ENCODE data around the gene FHIP1B. TPM values are rescaled to one million over a fixed set of nuclear protein-coding genes. Genes with fewer than 3 reads are reported as not detected.

Gene FHIP1B
- polyA plus RNA-seq, 1 donor from 2014 or later, result 36.0 TPM

DNA sequence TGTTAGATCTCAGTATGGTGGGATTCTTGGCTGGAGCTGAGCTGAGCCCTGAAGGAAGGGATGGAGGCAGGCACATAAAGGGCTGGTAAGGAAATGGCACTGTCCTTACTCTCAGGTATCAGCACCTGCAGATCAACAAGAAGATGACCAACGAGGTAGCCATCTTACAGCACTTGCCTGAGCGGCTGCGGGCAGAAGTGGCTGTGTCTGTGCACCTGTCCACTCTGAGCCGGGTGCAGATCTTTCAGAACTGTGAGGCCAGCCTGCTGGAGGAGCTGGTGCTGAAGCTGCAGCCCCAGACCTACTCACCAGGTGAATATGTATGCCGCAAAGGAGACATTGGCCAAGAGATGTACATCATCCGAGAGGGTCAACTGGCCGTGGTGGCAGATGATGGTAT is 6.9 kb upstream of the FHIP1B start:
- Histone ChIP-seq H3F3A (ENCODE audit: insufficient read depth, low read length, poor library complexity, severe bottlenecking) (no peaks in the 10 kb centered on the region), H3K9me3 (ENCODE audit: low read length) (no peaks in the 10 kb centered on the region), H3K4me2 (ENCODE audit: low read length) (no peak overlapping the region), H3K4me3 (ENCODE audit: low read length) (no peak overlapping the region), H3K9me2 (ENCODE audit: insufficient read depth, low read length) (no peaks in the 10 kb centered on the region), H3K9ac (ENCODE audit: low read length) (no peak overlapping the region), H3K36me3 (ENCODE audit: insufficient read depth, low read length) (no peaks in the 10 kb centered on the region), H3K79me2 (replicated peaks; ENCODE audit: insufficient read depth, low read length) (no peaks in the 10 kb centered on the region), H3K27me3 (ENCODE audit: insufficient read depth, low read depth, low read length) (no peaks in the 10 kb centered on the region), H2AFZ (ENCODE audit: low read depth, low read length) (no peak overlapping the region), H4K20me1 (ENCODE audit: insufficient read depth) (no peaks in the 10 kb centered on the region), H3K27ac (ENCODE audit: low read length) (no peak overlapping the region)
- TF ChIP-seq RAD21 (conservative IDR thresholded peaks at IDR 0.05) (no peak), EP300 (conservative IDR thresholded peaks at IDR 0.05; ENCODE audit: poor library complexity, severe bottlenecking) (no peak), POLR2AphosphoS5 (IDR thresholded peaks at IDR 0.05) (no peak), TAF1 (IDR thresholded peaks at IDR 0.05; ENCODE audit: low read depth) (no peak), REST (IDR thresholded peaks at IDR 0.05; ENCODE audit: borderline replicate concordance) (no peak), MXI1 (conservative IDR thresholded peaks at IDR 0.05; ENCODE audit: poor library complexity, severe bottlenecking) (no peak), SMC3 (conservative IDR thresholded peaks at IDR 0.05; ENCODE audit: poor library complexity) (no peak)

- no peak overlapping the region for H2AFZ ChIP-seq (ENCODE audit: low read depth, low read length)
- no peak overlapping the region for H3K9ac ChIP-seq (ENCODE audit: low read length)
- H4K20me1 ChIP-seq (ENCODE audit: insufficient read depth), result no peaks in the 10 kb centered on the region
- no peaks in the 10 kb centered on the region for H3K9me2 ChIP-seq (ENCODE audit: insufficient read depth, low read length)
- H3K36me3 ChIP-seq (ENCODE audit: insufficient read depth, low read length), result no peaks in the 10 kb centered on the region
- no peak for TF ChIP-seq EZH2 (IDR thresholded peaks at IDR 0.05; ENCODE audit: borderline replicate concordance, insufficient read depth, low read length, poor library complexity, severe bottlenecking)
- H3K4me3 ChIP-seq (ENCODE audit: low read length), result no peak overlapping the region
- no peaks in the 10 kb centered on the region for H3K27me3 ChIP-seq (ENCODE audit: insufficient read depth, low read depth, low read length)
- no peak overlapping the region for H3K4me2 ChIP-seq (ENCODE audit: low read length)
- no peak overlapping the region for H3K27ac ChIP-seq (ENCODE audit: low read length)
- H3K79me2 ChIP-seq (replicated peaks; ENCODE audit: insufficient read depth, low read length), result no peaks in the 10 kb centered on the region
- H3F3A ChIP-seq (ENCODE audit: insufficient read depth, low read length, poor library complexity, severe bottlenecking), result no peaks in the 10 kb centered on the region
- no peaks in the 10 kb centered on the region for H3K9me3 ChIP-seq (ENCODE audit: low read length)
Measured at GRCh38 chr11:6240781-6241180, 6.3 kb upstream of the FHIP1B start.

DNA sequence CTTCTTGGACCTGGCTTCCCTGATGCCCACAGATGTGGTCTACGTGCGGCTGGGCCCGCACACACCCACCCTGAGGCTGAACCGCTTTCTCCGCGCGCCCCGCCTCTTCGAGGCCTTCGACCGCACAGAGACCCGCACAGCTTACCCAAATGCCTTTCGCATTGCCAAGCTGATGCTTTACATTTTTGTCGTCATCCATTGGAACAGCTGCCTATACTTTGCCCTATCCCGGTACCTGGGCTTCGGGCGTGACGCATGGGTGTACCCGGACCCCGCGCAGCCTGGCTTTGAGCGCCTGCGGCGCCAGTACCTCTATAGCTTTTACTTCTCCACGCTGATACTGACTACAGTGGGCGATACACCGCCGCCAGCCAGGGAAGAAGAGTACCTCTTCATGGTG is 5.7 kb upstream of the FHIP1B start:
- H3K9me2 ChIP-seq (ENCODE audit: insufficient read depth, low read length), result no peaks in the 10 kb centered on the region
- H3K36me3 ChIP-seq (ENCODE audit: insufficient read depth, low read length), result no peaks in the 10 kb centered on the region
- no peaks in the 10 kb centered on the region for H3K9me3 ChIP-seq (ENCODE audit: low read length)
- no peak for TF ChIP-seq EZH2 (IDR thresholded peaks at IDR 0.05; ENCODE audit: borderline replicate concordance, insufficient read depth, low read length, poor library complexity, severe bottlenecking)
- TF ChIP-seq RAD21 (conservative IDR thresholded peaks at IDR 0.05), result no peak
- no peak overlapping the region for H3K27ac ChIP-seq (ENCODE audit: low read length)
- H3K79me2 ChIP-seq (replicated peaks; ENCODE audit: insufficient read depth, low read length), result no peaks in the 10 kb centered on the region
- no peaks in the 10 kb centered on the region for H3K27me3 ChIP-seq (ENCODE audit: insufficient read depth, low read depth, low read length)
- H3K4me3 ChIP-seq (ENCODE audit: low read length), result no peak overlapping the region
- H3K4me2 ChIP-seq (ENCODE audit: low read length), result no peak overlapping the region
- no peaks in the 10 kb centered on the region for H3F3A ChIP-seq (ENCODE audit: insufficient read depth, low read length, poor library complexity, severe bottlenecking)
- no peak overlapping the region for H2AFZ ChIP-seq (ENCODE audit: low read depth, low read length)
- H3K9ac ChIP-seq (ENCODE audit: low read length), result no peak overlapping the region
- H4K20me1 ChIP-seq (ENCODE audit: insufficient read depth), result no peaks in the 10 kb centered on the region

Measured in neural cell (in vitro differentiated cells).